Measurements from ENCODE around the gene ZRANB3.

The ZRANB3 gene

GRCh38 chr2:135490376-135490775 is 40.6 kb downstream of the ZRANB3 start:
- no peak overlapping the region for H3K4me3 ChIP-seq (ENCODE audit: low read length)
- no peak for TF ChIP-seq CTCF (conservative IDR thresholded peaks at IDR 0.05; ENCODE audit: low read depth, low read length)
- DNase-seq (ENCODE audit: low read depth) = peak; percentile 0

DNA sequence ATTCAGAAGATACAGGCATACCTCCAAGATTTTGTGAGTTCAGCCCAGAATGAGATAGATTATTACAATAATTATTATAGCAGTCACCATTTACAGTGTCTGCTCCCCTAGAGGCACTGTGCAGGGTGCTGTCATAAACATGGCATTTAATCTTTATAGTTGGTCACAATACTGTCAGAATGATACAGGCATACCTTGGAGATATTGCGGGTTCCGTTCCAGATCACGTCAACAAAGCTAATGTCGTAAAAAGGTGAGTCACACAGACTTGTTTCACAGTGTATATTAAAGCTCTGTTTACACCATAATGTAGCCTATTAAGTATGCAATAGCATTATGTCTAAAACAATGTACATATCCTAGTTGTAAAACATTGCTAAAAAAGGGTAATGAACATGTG is 45.6 kb downstream of the ZRANB3 start:
- no peak for TF ChIP-seq CTCF (conservative IDR thresholded peaks at IDR 0.05; ENCODE audit: low read depth, low read length)
- no peak overlapping the region for H3K4me3 ChIP-seq (ENCODE audit: low read length)
- no peak for DNase-seq (ENCODE audit: low read depth)

DNA sequence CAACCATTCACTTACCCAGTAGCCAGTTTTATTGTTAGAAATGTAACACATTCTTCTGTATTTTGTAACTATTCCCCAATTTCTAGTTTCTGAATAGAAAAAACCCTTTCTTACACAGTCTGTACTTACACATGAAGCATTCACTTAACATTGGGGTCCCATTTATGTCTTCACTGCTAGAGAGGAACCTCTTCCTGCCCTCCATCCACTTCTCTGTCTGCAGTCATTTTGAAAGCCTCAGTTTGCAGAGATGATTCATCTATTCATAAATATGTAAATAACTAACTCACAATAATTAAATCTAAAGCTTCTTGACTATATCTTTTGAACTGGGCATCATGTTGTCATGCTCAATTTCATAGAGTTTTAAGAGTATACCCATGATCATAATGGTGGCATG is 55.9 kb downstream of the ZRANB3 start:
- H3K4me3 ChIP-seq (ENCODE audit: low read length) = no peak overlapping the region
- no peak for DNase-seq (ENCODE audit: low read depth)
- no peak for TF ChIP-seq CTCF (conservative IDR thresholded peaks at IDR 0.05; ENCODE audit: low read depth, low read length)

DNA sequence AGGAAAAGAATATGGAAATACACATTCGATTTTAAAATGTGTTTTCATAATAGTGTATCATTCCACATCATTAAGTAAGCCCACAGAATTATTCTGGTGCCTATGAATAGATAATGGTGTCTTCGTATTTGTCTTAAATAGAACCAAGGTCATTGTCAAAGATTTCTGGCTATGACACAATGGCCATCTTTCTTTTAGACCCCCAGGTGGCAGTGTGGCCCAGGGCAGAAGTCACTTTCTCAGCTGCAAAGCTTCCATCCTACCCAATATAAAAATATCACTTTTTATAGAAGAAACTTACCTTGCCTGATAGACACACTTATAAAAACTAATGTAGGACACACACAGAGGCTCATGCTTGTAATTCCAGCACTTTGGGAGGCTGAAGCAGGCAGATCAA is 57.5 kb downstream of the ZRANB3 start:
- peak; percentile 0 for DNase-seq (ENCODE audit: low read depth)
- TF ChIP-seq CTCF (conservative IDR thresholded peaks at IDR 0.05; ENCODE audit: low read depth, low read length) = peak; percentile 64
- no peak overlapping the region for H3K4me3 ChIP-seq (ENCODE audit: low read length)

DNA sequence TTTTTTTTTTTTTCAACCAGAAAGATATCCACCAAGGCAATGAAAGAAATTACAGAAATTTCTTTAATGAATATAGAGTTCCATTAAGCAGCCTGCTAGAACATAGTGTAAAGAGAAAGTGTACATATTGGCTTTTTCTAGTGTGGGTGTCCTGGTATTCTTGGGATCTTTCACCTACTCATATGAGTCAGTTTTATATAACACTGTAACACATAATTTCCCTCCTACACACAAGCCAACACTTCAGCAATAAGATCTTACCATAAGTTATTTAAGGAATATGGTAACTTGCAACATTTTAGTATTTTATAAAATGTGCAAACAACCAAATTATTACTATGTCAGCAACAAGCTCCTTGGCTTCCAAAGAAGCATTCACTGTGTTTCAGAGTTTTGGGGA is 59.9 kb downstream of the ZRANB3 start:
- DNase-seq (ENCODE audit: low read depth) = no peak
- H3K4me3 ChIP-seq (ENCODE audit: low read length) = no peak overlapping the region
- no peak for TF ChIP-seq CTCF (conservative IDR thresholded peaks at IDR 0.05; ENCODE audit: low read depth, low read length)

GRCh38 chr2:135457279-135457678 is 73.7 kb downstream of the ZRANB3 start:
- H3K4me3 ChIP-seq (ENCODE audit: low read length) = no peak overlapping the region
- DNase-seq (ENCODE audit: low read depth) = no peak
- TF ChIP-seq CTCF (conservative IDR thresholded peaks at IDR 0.05; ENCODE audit: low read depth, low read length) = no peak

GRCh38 chr2:135456835-135457234 is 74.2 kb downstream of the ZRANB3 start:
- H3K4me3 ChIP-seq (ENCODE audit: low read length) = no peak overlapping the region
- no peak for TF ChIP-seq CTCF (conservative IDR thresholded peaks at IDR 0.05; ENCODE audit: low read depth, low read length)
- no peak for DNase-seq (ENCODE audit: low read depth)

Measured in retinal pigment epithelial cell (primary cell).